Activated naive CD4-positive, alpha-beta T cell treated with anti-CD3 and anti-CD28 coated beads, Interleukin-2, amount 10 ng/mL, durations not matched to agents 7 days and 5 days (primary cell): Measurements from ENCODE around the gene PRDM15.

Source experiments
- CTCF ChIA-PET: fragments of 350-600 bp; sonication (Branson Sonifier 250); formaldehyde crosslinking; loops from one replicate; lab custom pipeline; 2021; ENCODE audit warnings: antibody characterized with exemption; lab: Charles Lee
- DNase-seq: peaks from one replicate; pipeline ENCODE4 v3.0.0-alpha.2; 2020
- H3K27ac Mint-ChIP-seq: one replicate; pipeline ENCODE4 v1.8.0; 2021; ENCODE audit warnings: mild to moderate bottlenecking, moderate library complexity, mixed read lengths
- H3K27me3 Mint-ChIP-seq: one replicate; pipeline ENCODE4 v1.8.0; 2021; ENCODE audit warnings: mild to moderate bottlenecking, mixed read lengths
- H3K36me3 Mint-ChIP-seq: one replicate; pipeline ENCODE4 v1.8.0; 2021; ENCODE audit warnings: mixed read lengths
- H3K4me1 Mint-ChIP-seq: one replicate; pipeline ENCODE4 v1.8.0; 2021; ENCODE audit warnings: mixed read lengths
- H3K4me3 Mint-ChIP-seq: one replicate; pipeline ENCODE4 v1.8.0; 2021; ENCODE audit warnings: mild to moderate bottlenecking, moderate library complexity, mixed read lengths
- H3K9me3 Mint-ChIP-seq: one replicate; pipeline ENCODE4 v1.8.0; 2021; ENCODE audit warnings: mixed read lengths

PRDM15 gene

DNA sequence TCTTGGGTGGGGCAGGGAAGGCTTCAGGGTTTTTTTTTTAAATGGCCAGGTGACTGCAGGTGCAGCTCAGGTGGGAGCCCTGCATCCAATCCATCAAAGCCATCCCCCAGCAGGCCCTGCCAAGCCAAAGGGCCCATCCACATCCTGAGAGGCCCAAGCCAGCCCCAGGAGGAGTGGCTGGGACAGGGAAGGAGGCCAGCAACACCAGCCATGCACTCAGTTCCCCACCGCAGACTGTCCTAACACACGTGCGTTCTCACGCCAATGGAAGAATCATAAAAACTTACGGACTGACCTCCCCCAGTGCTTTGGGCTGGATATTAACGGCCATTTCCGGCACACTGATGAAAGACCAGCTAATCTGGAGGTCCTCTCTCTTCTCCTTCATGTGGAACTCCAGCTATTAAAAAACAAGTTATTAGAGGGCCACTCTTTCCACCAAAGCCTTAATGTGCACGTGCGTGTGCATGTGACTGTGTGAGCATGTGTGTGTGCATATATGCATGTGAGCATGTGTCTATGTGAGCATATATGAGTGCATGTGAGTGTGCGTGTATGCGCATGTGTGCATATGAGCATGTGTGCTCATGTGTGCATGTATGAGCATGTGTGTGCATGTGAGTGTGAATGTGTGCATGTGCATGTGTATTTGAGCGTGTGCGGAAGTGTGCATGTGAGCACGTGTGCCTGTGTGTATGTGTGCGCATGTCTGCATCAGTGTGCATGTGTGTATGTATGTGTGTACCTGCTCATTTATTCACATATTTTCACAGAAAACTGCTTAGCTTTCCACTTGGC is 39.6 kb upstream of the PRDM15 start:
- no peaks in the 10 kb centered on the region for H3K27me3 Mint-ChIP-seq
- H3K9me3 Mint-ChIP-seq, result no peaks in the 10 kb centered on the region
- H3K4me1 Mint-ChIP-seq, result peaks cover 13% of the 10 kb centered on the region
- H3K4me3 Mint-ChIP-seq, result no peak overlapping the region
- DNase-seq, result no peak
- peaks cover 18% of the 10 kb centered on the region for H3K36me3 Mint-ChIP-seq
- no peak overlapping the region for H3K27ac Mint-ChIP-seq
- CTCF ChIA-PET, result interaction anchor here (1.3 kb wide), 1 partner anchor 189 kb away, joined by 3 read pairs; no protein-coding TSS in a partner anchor

GRCh38 chr21:41917531-41917930 is 38.4 kb upstream of the PRDM15 start:
- DNase-seq, result no peak
- Mint-ChIP-seq H3K36me3 (peaks cover 12% of the 10 kb centered on the region), H3K4me1 (peaks cover 4% of the 10 kb centered on the region), H3K9me3 (no peaks in the 10 kb centered on the region), H3K27me3 (no peaks in the 10 kb centered on the region), H3K27ac (no peak overlapping the region), H3K4me3 (no peak overlapping the region)
- CTCF ChIA-PET, result interaction anchor here (1.3 to 2.0 kb wide), 2 partner anchors 100 to 190 kb away, joined by 3 to 10 read pairs; no protein-coding TSS in a partner anchor

GRCh38 chr21:41916888-41917433 is 37.8 kb upstream of the PRDM15 start:
- peaks cover 4% of the 10 kb centered on the region for H3K4me1 Mint-ChIP-seq
- H3K36me3 Mint-ChIP-seq, result peaks cover 12% of the 10 kb centered on the region
- no peak overlapping the region for H3K4me3 Mint-ChIP-seq
- no peak for DNase-seq
- no peak overlapping the region for H3K27ac Mint-ChIP-seq
- CTCF ChIA-PET, result interaction anchor here (2.0 kb wide), 1 partner anchor 100 kb away, joined by 10 read pairs; no protein-coding TSS in a partner anchor
- H3K9me3 Mint-ChIP-seq, result no peaks in the 10 kb centered on the region
- H3K27me3 Mint-ChIP-seq, result no peaks in the 10 kb centered on the region

DNA sequence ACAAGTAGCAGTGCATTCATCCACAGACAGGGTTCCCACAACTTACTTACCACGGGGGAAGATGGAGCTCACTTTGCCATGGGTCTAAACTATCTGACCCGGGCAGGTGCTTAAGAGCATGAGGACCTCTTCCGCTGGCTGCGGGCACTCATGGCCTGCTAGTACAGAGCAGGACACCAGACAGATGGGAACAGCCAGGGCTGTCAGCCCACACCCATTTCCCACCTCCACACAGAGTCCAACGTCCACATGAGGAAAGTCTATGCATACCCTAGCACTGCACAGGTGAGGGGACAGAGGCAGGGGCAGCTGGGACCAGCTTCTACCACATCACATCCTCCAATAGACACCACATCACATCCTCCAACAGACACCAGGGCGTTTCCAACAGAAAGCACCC is 35.8 kb upstream of the PRDM15 start:
- H3K4me1 Mint-ChIP-seq, result no peaks in the 10 kb centered on the region
- DNase-seq, result no peak
- H3K27ac Mint-ChIP-seq, result no peak overlapping the region
- CTCF ChIA-PET, result interaction anchor here (0.7 kb wide), 1 partner anchor 19 kb away, joined by 4 read pairs; no protein-coding TSS in a partner anchor
- no peaks in the 10 kb centered on the region for H3K9me3 Mint-ChIP-seq
- no peak overlapping the region for H3K4me3 Mint-ChIP-seq
- H3K27me3 Mint-ChIP-seq, result no peaks in the 10 kb centered on the region
- H3K36me3 Mint-ChIP-seq, result peaks cover 18% of the 10 kb centered on the region

DNA sequence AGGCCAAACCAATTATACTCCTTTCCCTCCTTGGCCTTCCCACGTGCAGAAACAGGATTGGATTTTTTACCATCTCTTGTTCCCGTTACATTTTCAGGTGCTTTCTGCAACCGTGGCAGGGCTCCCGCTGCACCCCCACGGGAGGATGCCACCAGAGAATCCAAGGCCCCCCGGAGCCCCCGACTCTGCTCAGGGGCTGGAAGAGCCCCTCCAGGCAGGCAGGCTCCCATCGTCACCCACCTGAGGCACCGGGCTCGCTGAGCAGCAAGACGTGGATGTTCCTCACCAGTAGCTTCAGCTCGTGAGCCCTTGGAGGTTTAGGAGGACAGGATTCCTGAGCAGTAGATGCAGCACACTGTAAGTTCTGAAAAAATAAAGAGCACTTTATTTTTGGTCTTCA is 35.2 kb upstream of the PRDM15 start:
- H3K4me3 Mint-ChIP-seq, result no peak overlapping the region
- no peaks in the 10 kb centered on the region for H3K4me1 Mint-ChIP-seq
- no peaks in the 10 kb centered on the region for H3K27me3 Mint-ChIP-seq
- CTCF ChIA-PET, result interaction anchor here (1.3 kb wide), 1 partner anchor 98 kb away, joined by 3 read pairs; no protein-coding TSS in a partner anchor
- H3K9me3 Mint-ChIP-seq, result no peaks in the 10 kb centered on the region
- no peak overlapping the region for H3K27ac Mint-ChIP-seq
- peaks cover 18% of the 10 kb centered on the region for H3K36me3 Mint-ChIP-seq
- DNase-seq, result no peak

GRCh38 chr21:41913230-41913629 is 34.1 kb upstream of the PRDM15 start:
- Mint-ChIP-seq H3K27ac (no peak overlapping the region), H3K4me1 (no peaks in the 10 kb centered on the region), H3K9me3 (no peaks in the 10 kb centered on the region), H3K4me3 (no peak overlapping the region), H3K36me3 (peaks cover 15% of the 10 kb centered on the region), H3K27me3 (no peaks in the 10 kb centered on the region)
- CTCF ChIA-PET, result interaction anchor here (1.3 kb wide), 1 partner anchor 97 kb away, joined by 3 read pairs; no protein-coding TSS in a partner anchor
- no peak for DNase-seq

GRCh38 chr21:41908829-41909228 is 29.7 kb upstream of the PRDM15 start:
- CTCF ChIA-PET, result no interaction called here
- Mint-ChIP-seq H3K4me1 (no peaks in the 10 kb centered on the region), H3K36me3 (peaks cover 10% of the 10 kb centered on the region), H3K4me3 (no peak overlapping the region), H3K9me3 (no peaks in the 10 kb centered on the region), H3K27me3 (no peaks in the 10 kb centered on the region), H3K27ac (no peak overlapping the region)
- DNase-seq, result no peak

DNA sequence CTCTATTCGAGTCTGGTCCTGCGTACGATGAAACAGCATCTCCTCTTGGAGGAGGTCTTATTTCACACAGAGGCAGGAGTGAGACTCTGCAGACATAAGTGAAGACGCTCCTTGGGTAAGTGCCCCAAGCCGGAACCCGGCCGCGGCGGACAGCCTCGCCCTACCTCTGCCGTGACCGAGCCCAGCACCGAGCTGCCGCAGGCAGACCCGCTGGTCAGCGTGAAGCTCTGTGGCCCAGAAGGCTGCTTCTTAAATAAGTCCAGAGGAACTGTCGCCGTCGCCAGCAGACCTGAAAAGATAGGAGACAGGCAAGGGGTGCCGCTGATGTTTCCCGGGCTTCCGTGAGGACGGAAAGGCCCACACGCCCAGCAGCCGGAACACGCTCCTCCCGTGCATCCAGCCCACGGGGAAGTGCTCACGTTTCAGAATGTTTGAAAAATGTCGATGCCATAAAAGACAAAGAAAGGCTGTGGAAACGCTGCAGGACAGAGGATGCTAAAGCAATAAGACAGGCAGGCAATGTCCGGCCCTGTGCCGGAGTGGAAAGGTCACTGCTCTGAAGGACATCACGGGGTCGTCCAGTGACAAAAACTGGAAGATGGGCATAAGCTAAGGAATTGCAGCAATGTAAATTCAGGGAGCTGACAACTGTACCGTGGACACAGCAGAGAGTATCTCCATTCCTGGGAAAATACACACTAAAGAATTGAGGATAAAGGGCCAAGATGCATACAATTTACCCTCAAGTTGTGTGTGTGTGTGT is 28.5 kb upstream of the PRDM15 start:
- CTCF ChIA-PET, result no interaction called here
- H3K9me3 Mint-ChIP-seq, result no peaks in the 10 kb centered on the region
- H3K27me3 Mint-ChIP-seq, result no peaks in the 10 kb centered on the region
- no peaks in the 10 kb centered on the region for H3K4me1 Mint-ChIP-seq
- H3K36me3 Mint-ChIP-seq, result peaks cover 10% of the 10 kb centered on the region
- no peak overlapping the region for H3K27ac Mint-ChIP-seq
- no peak for DNase-seq
- no peak overlapping the region for H3K4me3 Mint-ChIP-seq

GRCh38 chr21:41906770-41907169 is 27.6 kb upstream of the PRDM15 start:
- DNase-seq, result no peak
- Mint-ChIP-seq H3K36me3 (peaks cover 8% of the 10 kb centered on the region), H3K27ac (no peak overlapping the region), H3K4me3 (no peak overlapping the region), H3K9me3 (no peaks in the 10 kb centered on the region), H3K4me1 (no peaks in the 10 kb centered on the region), H3K27me3 (no peaks in the 10 kb centered on the region)
- CTCF ChIA-PET, result interaction anchor here (1.5 kb wide), 1 partner anchor 20 kb away, joined by 3 read pairs; no protein-coding TSS in a partner anchor

GRCh38 chr21:41903559-41904351 is 24.6 kb upstream of the PRDM15 start:
- Mint-ChIP-seq H3K9me3 (no peaks in the 10 kb centered on the region), H3K27me3 (no peaks in the 10 kb centered on the region), H3K4me3 (no peak overlapping the region), H3K27ac (no peak overlapping the region), H3K4me1 (peaks cover 19% of the 10 kb centered on the region), H3K36me3 (peaks cover 13% of the 10 kb centered on the region)
- no peak for DNase-seq
- CTCF ChIA-PET, result no interaction called here

GRCh38 chr21:41902946-41903345 is 23.8 kb upstream of the PRDM15 start:
- CTCF ChIA-PET, result no interaction called here

DNA sequence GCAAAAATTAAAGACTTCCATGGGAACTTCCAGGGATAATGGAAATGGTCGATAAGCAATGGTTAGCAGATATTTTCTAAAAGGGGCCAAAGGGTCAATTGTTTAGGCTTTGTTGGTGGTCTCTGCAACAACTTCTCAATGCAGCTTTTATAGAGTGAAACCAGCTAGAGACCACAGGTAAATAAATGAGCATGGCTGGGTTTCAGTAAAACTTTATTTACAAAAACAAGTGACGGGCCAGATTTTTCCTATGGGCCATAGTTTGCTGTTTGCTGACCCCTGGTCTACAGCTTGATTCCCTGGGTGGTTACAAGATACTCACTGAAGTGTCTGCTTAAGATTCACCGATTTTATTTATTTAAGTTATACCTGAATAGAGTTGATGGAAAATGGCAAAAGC is 22.6 kb upstream of the PRDM15 start:
- Mint-ChIP-seq H3K4me1 (peaks cover 28% of the 10 kb centered on the region), H3K27me3 (no peaks in the 10 kb centered on the region), H3K9me3 (no peaks in the 10 kb centered on the region), H3K27ac (no peak overlapping the region), H3K36me3 (peaks cover 11% of the 10 kb centered on the region), H3K4me3 (no peak overlapping the region)
- CTCF ChIA-PET, result no interaction called here
- DNase-seq, result no peak

More at GRCh38 chr21:41902946-41903345, 23.8 kb upstream of the PRDM15 start:
- Mint-ChIP-seq H3K4me1 (peaks cover 24% of the 10 kb centered on the region), H3K36me3 (peaks cover 13% of the 10 kb centered on the region), H3K27me3 (no peaks in the 10 kb centered on the region), H3K27ac (no peak overlapping the region), H3K9me3 (no peaks in the 10 kb centered on the region), H3K4me3 (no peak overlapping the region)
- DNase-seq, result no peak

DNA sequence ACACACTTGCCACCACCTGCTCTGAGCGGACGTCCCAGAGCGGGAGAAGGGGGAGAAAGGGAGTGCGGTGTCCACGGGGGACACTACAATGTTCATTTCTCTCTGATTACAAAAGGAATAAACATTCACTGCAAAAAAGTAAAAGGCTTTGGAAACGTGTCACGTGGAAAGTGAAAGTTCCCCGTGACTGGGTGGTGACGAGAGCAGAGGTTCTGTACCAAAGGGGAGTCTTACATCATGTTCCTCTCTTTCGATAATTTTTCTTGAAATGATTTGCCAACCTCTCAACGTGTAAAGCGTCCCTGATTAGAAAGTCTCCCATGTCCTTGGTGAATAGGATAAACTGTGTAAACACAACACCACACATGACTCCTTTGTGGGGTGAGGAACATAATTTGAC is 22.0 kb upstream of the PRDM15 start:
- H3K36me3 Mint-ChIP-seq, result peaks cover 10% of the 10 kb centered on the region
- no peak for DNase-seq
- no peaks in the 10 kb centered on the region for H3K9me3 Mint-ChIP-seq
- peaks cover 33% of the 10 kb centered on the region for H3K4me1 Mint-ChIP-seq
- H3K4me3 Mint-ChIP-seq, result no peak overlapping the region
- no peak overlapping the region for H3K27ac Mint-ChIP-seq
- H3K27me3 Mint-ChIP-seq, result no peaks in the 10 kb centered on the region
- CTCF ChIA-PET, result no interaction called here
